GM18519 (cell line): ENCODE data around the gene ZNF665.
"Not testable (repeated sequence)": the region's sequence is repeated elsewhere in the genome, so short reads cannot be mapped to it uniquely, and the experiment has no call there.

Experiments
- ATAC-seq: cut with Tn5 transposase; IDR thresholded peaks from one replicate; pipeline ENCODE4 v1.9.1; 2021; ENCODE audit warnings: mild to moderate bottlenecking, moderate library complexity; ENCODE audit not compliant: unreplicated experiment, low FRiP score

ZNF665 gene

GRCh38 chr19:53192771-53193534, at the start of gene ZNF665:
Gene ZNF665, minus strand, starts transcription at chr19:53193358. Its CDS starts 10,460 bp downstream, at chr19:53182898.
- ATAC-seq: no peak

- ATAC-seq: no peak
Observed at GRCh38 chr19:53237114-53237777, 44.1 kb upstream of the ZNF665 start.

GRCh38 chr19:53224606-53225005, 31.4 kb upstream of the ZNF665 start:
- no peak for ATAC-seq

- not testable (repeated sequence) for ATAC-seq
Observed at GRCh38 chr19:53222716-53223115, 29.6 kb upstream of the ZNF665 start.

GRCh38 chr19:53212703-53213320, 19.7 kb upstream of the ZNF665 start:
- ATAC-seq: no peak

- ATAC-seq: not testable (repeated sequence)
Observed at GRCh38 chr19:53211554-53211953, 18.4 kb upstream of the ZNF665 start.

- no peak for ATAC-seq
Observed at GRCh38 chr19:53196777-53197396, 3.7 kb upstream of the ZNF665 start.

GRCh38 chr19:53195265-53195903, 2.2 kb upstream of the ZNF665 start:
- no peak for ATAC-seq

- no peak for ATAC-seq
Observed at GRCh38 chr19:53193535-53194222, 521 bp upstream of the ZNF665 start.

- no peak for ATAC-seq
Observed at GRCh38 chr19:53190253-53190652, 2.9 kb downstream of the ZNF665 start.

- ATAC-seq: not testable (repeated sequence)
Observed at GRCh38 chr19:53189691-53190198, 3.4 kb downstream of the ZNF665 start.

- not testable (repeated sequence) for ATAC-seq
Observed at GRCh38 chr19:53185155-53185882, 7.8 kb downstream of the ZNF665 start.

GRCh38 chr19:53183146-53183764, 9.9 kb downstream of the ZNF665 start:
- no peak for ATAC-seq

GRCh38 chr19:53182202-53182601, 11.0 kb downstream of the ZNF665 start:
- ATAC-seq: no peak

GRCh38 chr19:53177986-53178385, 15.2 kb downstream of the ZNF665 start:
- ATAC-seq: no peak

GRCh38 chr19:53172889-53173288, 20.3 kb downstream of the ZNF665 start:
- no peak for ATAC-seq

GRCh38 chr19:53165691-53166091, 27.5 kb downstream of the ZNF665 start:
- no peak for ATAC-seq

- ATAC-seq: no peak
Observed at GRCh38 chr19:53161123-53161522, 32.0 kb downstream of the ZNF665 start.

- no peak for ATAC-seq
Observed at GRCh38 chr19:53160350-53160749, 32.8 kb downstream of the ZNF665 start.
